Skeletal muscle satellite cell (primary cell): Measurements from ENCODE around the gene VMAC. TPM values are rescaled to one million over a fixed set of nuclear protein-coding genes. Genes with fewer than 3 reads are reported as not detected.
"Not testable (repeated sequence)": the region's sequence is repeated elsewhere in the genome, so short reads cannot be mapped to it uniquely, and the experiment has no call there.

ENCODE experiments used
- H3K27me3 ChIP-seq: 2 replicates; pipeline ENCODE4 v1.7.0; 2013; ENCODE audit warnings: low read length; ENCODE audit not compliant: control insufficient read depth, insufficient read depth
- H3K36me3 ChIP-seq: 2 replicates; pipeline ENCODE4 v1.7.0; 2013; ENCODE audit warnings: mild to moderate bottlenecking, control low read depth, low read length; ENCODE audit not compliant: insufficient read depth
- H3K4me1 ChIP-seq: 2 replicates; pipeline ENCODE4 v1.7.0; 2013; ENCODE audit warnings: low read length; ENCODE audit not compliant: control insufficient read depth, insufficient read depth
- H3K4me2 ChIP-seq: 2 replicates; pipeline ENCODE4 v1.7.0; 2013; ENCODE audit warnings: mild to moderate bottlenecking, low read length
- H3K4me3 ChIP-seq: 2 replicates; pipeline ENCODE4 v1.7.0; 2013; ENCODE audit warnings: low read length
- H3K9ac ChIP-seq: 2 replicates; pipeline ENCODE4 v1.7.0; 2013; ENCODE audit warnings: mild to moderate bottlenecking, low read depth, low read length, moderate library complexity
- H3K9me3 ChIP-seq: replicated peaks from 2 replicates; pipeline ENCODE4 v1.7.0; 2013; ENCODE audit warnings: mild to moderate bottlenecking, control low read depth, low read length
- total RNA-seq: library from RNA; depleted of rRNA; stranded (reverse); fragments of >200 nt; gene quantifications from 2 replicates; pipeline ENCODE4 v1.2.3, GENCODE V29; 2012; rRNA removed

The VMAC gene
- 3.1 and 3.3 TPM in 2 replicates for total RNA-seq

GRCh38 chr19:5904352-5905113, at the start of gene VMAC:
VMAC (plus strand) TSS chr19:5904872; CDS start chr19:5904891, 19 bp downstream.
- peak within 1 kb of the TSS; percentile 98 for H3K4me3 ChIP-seq
- H3K9ac ChIP-seq = peak within 1 kb of the TSS; percentile 99
- peak within 1 kb of the TSS; percentile 100 for H3K4me2 ChIP-seq
- peaks cover 5% of the 10 kb centered on the region for H3K36me3 ChIP-seq
- H3K27me3 ChIP-seq = no peaks in the 10 kb centered on the region
- no peaks in the 10 kb centered on the region for H3K9me3 ChIP-seq
- H3K4me1 ChIP-seq = peaks cover 15% of the 10 kb centered on the region

GRCh38 chr19:5855151-5855550, 49.5 kb upstream of the VMAC start:
- not testable (repeated sequence) for H3K36me3 ChIP-seq, H3K4me1 ChIP-seq, H3K9me3 ChIP-seq, H3K9ac ChIP-seq, H3K4me2 ChIP-seq, H3K4me3 ChIP-seq
- H3K27me3 ChIP-seq = peaks cover 59% of the 10 kb centered on the region

- no peak overlapping the region for H3K9ac ChIP-seq
- no peak overlapping the region for H3K4me2 ChIP-seq
- H3K9me3 ChIP-seq = no peaks in the 10 kb centered on the region
- H3K4me1 ChIP-seq = no peaks in the 10 kb centered on the region
- H3K27me3 ChIP-seq = peaks cover 56% of the 10 kb centered on the region
- H3K36me3 ChIP-seq = no peaks in the 10 kb centered on the region
- no peak overlapping the region for H3K4me3 ChIP-seq
These were observed 47.2 kb upstream of the VMAC start for GRCh38 chr19:5857203-5858081.

GRCh38 chr19:5863030-5863665, 41.5 kb upstream of the VMAC start:
- H3K9ac ChIP-seq = no peak overlapping the region
- no peak overlapping the region for H3K4me2 ChIP-seq
- no peaks in the 10 kb centered on the region for H3K4me1 ChIP-seq
- H3K27me3 ChIP-seq = peaks cover 31% of the 10 kb centered on the region
- H3K4me3 ChIP-seq = no peak overlapping the region
- H3K9me3 ChIP-seq = no peaks in the 10 kb centered on the region
- H3K36me3 ChIP-seq = no peaks in the 10 kb centered on the region

GRCh38 chr19:5864013-5864720, 40.5 kb upstream of the VMAC start:
- Histone ChIP-seq H3K27me3 (peaks cover 25% of the 10 kb centered on the region), H3K4me1 (no peaks in the 10 kb centered on the region), H3K9ac (no peak overlapping the region), H3K36me3 (no peaks in the 10 kb centered on the region), H3K9me3 (no peaks in the 10 kb centered on the region), H3K4me3 (no peak overlapping the region), H3K4me2 (no peak overlapping the region)

- peaks cover 24% of the 10 kb centered on the region for H3K27me3 ChIP-seq
- no peak overlapping the region for H3K9ac ChIP-seq
- no peaks in the 10 kb centered on the region for H3K36me3 ChIP-seq
- no peaks in the 10 kb centered on the region for H3K4me1 ChIP-seq
- H3K9me3 ChIP-seq = no peaks in the 10 kb centered on the region
- H3K4me3 ChIP-seq = no peak overlapping the region
- H3K4me2 ChIP-seq = no peak overlapping the region
These were observed 39.8 kb upstream of the VMAC start for GRCh38 chr19:5864725-5865486.

GRCh38 chr19:5865772-5866171, 38.9 kb upstream of the VMAC start:
- no peaks in the 10 kb centered on the region for H3K9me3 ChIP-seq
- H3K36me3 ChIP-seq = no peaks in the 10 kb centered on the region
- no peak overlapping the region for H3K4me3 ChIP-seq
- peaks cover 22% of the 10 kb centered on the region for H3K27me3 ChIP-seq
- no peak overlapping the region for H3K4me2 ChIP-seq
- no peaks in the 10 kb centered on the region for H3K4me1 ChIP-seq
- H3K9ac ChIP-seq = no peak overlapping the region

GRCh38 chr19:5867201-5868136, 37.2 kb upstream of the VMAC start:
- Histone ChIP-seq H3K4me2 (no peak overlapping the region), H3K27me3 (peaks cover 16% of the 10 kb centered on the region), H3K36me3 (no peaks in the 10 kb centered on the region), H3K9me3 (no peaks in the 10 kb centered on the region), H3K4me1 (no peaks in the 10 kb centered on the region), H3K9ac (no peak overlapping the region), H3K4me3 (no peak overlapping the region)

GRCh38 chr19:5870986-5871394, 33.7 kb upstream of the VMAC start:
- peaks cover 12% of the 10 kb centered on the region for H3K27me3 ChIP-seq
- no peak overlapping the region for H3K9ac ChIP-seq
- no peak overlapping the region for H3K4me2 ChIP-seq
- H3K9me3 ChIP-seq = no peaks in the 10 kb centered on the region
- no peaks in the 10 kb centered on the region for H3K36me3 ChIP-seq
- no peaks in the 10 kb centered on the region for H3K4me1 ChIP-seq
- H3K4me3 ChIP-seq = no peak overlapping the region
